Immature natural killer cell (primary cell): ENCODE measurements around the gene DYRK4. TPM values are rescaled to one million over a fixed set of nuclear protein-coding genes. Genes with fewer than 3 reads are reported as not detected.

Source experiments
- polyA plus RNA-seq, 3 donors: library from polyadenylated mRNA; unstranded; fragments of 300-500 nt; fragmentation: Illumina TruSeq; gene quantifications; one replicate each; pipeline ENCODE4 v1.2.3, GENCODE V29; 2021

DYRK4 gene
- polyA plus RNA-seq, 3 donors from 2014 or later, result 31.8 to 41.1 (median 36.9) TPM

Other genes with a start within 250 kb of the DYRK4 start
- 1 to 10 TPM; 2.1 to 8.9 (median 4.3) TPM for gene TIGAR, start 241.0 kb upstream of the DYRK4 start, polyA plus RNA-seq
- gene FGF23, start 182.5 kb upstream of the DYRK4 start, polyA plus RNA-seq, result not detected
- gene FGF6, start 116.4 kb upstream of the DYRK4 start, polyA plus RNA-seq, result not detected
- 1 to 10 TPM; 1.8 to 4.4 (median 2.9) TPM for gene RAD51AP1, start 23.3 kb upstream of the DYRK4 start, polyA plus RNA-seq
- 1 to 10 TPM in 1 of 3 donors, under 1 TPM in 1, not detected in 1; 0.11 to 2.0 TPM for gene AKAP3, start 86.8 kb downstream of the DYRK4 start, polyA plus RNA-seq
- gene NDUFA9, start 86.9 kb downstream of the DYRK4 start, polyA plus RNA-seq, result 100 to 1,000 TPM; 148 to 267 (median 201) TPM
- under 1 TPM in 2 of 3 donors, not detected in 1; 0.25 to 0.48 TPM for gene GALNT8, start 158.2 kb downstream of the DYRK4 start, polyA plus RNA-seq